ENCODE measurements around the gene DIAPH1. TPM values are rescaled to one million over a fixed set of nuclear protein-coding genes. Genes with fewer than 3 reads are reported as not detected.

Gene DIAPH1
- total RNA-seq, 4 donors from 2014 or later: 48.2 to 65.0 (median 55.0) TPM

DNA sequence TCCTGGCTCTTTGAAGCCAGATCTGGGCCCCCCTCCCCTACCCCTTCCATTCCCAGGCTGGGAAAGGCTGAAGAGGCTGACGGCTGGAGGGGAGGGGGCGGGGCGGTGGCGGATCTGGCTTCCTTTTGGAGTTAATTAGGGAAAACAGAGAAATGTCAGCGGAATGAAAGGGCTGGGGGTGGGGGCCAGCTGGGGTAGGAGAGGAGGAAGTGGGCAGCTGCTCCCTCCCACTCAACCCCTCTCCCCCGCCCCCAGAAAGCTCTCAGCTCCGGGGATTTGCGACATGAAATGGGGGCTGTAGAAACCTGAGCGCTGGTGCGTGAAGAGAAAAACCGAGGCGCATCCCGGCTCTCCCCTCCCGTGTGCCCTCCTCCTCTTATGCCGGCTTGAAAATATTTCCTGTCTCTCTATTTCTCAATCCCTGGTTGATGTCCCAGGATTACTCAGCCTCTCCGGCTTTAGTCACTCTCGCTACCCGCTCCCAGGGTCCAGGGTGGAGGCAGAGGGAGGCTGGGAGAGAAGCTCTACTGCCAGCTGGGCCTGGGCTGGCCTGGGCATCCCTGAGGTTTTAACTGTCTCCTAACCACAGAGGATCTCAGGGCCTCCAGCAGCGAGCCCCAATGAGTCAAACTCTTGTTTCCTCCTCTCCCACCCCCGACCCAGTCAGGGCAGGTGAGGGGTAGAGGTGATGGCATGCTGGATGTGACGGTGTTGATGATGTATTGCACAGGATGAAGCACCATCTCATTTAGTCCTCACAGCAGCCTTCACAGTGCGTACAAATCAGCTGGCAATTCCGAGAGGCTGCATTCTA lies 109.8 kb downstream of the DIAPH1 start:
- TF ChIP-seq, protein P1, sequence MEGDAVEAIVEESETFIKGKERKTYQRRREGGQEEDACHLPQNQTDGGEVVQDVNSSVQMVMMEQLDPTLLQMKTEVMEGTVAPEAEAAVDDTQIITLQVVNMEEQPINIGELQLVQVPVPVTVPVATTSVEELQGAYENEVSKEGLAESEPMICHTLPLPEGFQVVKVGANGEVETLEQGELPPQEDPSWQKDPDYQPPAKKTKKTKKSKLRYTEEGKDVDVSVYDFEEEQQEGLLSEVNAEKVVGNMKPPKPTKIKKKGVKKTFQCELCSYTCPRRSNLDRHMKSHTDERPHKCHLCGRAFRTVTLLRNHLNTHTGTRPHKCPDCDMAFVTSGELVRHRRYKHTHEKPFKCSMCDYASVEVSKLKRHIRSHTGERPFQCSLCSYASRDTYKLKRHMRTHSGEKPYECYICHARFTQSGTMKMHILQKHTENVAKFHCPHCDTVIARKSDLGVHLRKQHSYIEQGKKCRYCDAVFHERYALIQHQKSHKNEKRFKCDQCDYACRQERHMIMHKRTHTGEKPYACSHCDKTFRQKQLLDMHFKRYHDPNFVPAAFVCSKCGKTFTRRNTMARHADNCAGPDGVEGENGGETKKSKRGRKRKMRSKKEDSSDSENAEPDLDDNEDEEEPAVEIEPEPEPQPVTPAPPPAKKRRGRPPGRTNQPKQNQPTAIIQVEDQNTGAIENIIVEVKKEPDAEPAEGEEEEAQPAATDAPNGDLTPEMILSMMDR (IDR thresholded peaks at IDR 0.05; ENCODE audit: low read depth): no peak

DNA sequence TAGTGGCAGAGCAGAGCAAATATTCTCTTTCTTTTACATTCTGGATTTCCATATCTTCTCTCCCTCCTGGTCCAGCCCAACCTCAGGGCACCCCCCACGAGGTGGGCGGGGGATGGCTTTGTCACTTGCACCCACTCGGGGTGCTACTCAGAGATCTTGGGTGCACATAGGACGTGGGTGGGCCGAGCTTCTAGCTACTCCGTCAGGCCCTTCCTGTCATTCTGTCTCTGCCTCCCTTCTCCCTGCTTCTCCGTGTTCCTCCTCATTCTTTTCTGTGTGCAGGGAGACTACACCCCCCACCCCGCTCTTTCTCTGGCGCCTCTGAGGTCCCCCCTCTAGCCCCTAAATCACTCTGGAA lies 110.4 kb downstream of the DIAPH1 start:
- TF ChIP-seq, protein P1 (IDR thresholded peaks at IDR 0.05; ENCODE audit: low read depth): no peak

DNA sequence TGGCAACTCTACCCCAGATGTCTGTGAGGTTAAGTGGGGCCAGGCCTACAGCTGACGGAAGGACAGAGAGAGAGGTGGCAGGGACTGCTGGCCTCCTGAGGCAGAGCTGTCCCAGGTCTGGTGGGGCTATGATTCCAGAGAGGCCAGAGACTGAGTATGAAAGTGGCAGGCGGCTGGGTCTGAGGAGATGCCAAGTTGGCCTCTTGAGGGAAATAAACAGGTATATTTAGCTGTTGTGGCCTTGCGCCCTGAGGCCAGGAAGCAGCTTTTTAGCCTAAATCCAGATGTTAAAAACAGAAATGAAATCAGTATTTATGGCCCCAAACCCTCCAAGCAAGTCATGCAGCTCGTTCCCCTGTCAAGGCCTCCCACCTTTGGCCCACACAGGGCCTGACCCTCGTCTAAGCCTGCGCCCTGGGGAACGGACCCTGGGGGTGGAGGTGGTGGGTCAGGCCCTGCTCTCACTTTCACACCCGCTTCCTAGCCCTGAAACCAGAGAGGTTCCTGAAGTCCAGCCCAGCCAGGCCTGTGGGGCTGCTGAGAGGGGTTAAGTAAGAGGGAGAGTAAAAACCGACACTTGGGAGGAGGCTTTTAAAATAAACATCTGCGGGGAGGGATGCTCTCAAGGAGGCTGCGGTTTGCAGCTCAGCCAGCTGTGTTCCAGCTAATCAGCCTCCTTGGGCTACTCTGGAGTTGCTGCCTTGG lies 111.3 kb downstream of the DIAPH1 start:
- TF ChIP-seq, protein P1 (IDR thresholded peaks at IDR 0.05; ENCODE audit: low read depth): no peak

DNA sequence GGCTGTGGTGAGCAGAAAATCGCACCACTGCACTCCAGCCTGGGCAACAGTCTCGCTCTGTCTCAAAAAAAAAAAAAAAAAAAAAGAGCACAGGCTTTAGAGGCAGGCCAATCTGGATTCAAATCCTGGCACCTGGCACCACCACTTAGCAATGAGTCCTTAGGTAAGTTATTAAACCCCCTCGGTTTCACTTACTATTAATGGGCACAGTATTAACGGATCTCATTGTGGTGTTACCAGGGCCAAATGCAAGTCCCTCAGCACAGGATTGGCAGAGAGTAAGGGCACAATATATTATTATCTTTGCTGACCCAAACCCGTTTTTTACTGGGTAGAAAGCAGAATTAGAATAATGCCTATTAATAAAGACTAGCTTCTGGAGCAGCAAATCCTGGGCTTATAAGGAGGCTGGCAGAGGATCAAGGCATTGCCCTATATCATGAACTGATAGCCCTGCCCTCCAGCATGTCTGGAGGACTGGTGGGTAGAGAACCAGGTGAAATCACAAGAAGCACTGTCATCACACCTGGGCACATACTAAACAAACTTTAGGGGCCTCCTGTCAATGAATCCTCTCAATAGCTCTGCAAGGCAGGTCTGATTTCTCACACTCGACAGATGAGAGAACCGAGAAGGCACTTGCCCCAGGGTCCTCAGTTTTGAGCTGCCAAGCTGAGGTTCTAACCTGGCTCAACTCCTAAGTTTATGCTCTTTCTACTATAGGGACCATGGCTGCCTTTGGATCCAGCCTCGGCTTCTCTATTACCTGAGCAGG lies 112.2 kb downstream of the DIAPH1 start:
- TF ChIP-seq, protein P1 (IDR thresholded peaks at IDR 0.05; ENCODE audit: low read depth): no peak

DNA sequence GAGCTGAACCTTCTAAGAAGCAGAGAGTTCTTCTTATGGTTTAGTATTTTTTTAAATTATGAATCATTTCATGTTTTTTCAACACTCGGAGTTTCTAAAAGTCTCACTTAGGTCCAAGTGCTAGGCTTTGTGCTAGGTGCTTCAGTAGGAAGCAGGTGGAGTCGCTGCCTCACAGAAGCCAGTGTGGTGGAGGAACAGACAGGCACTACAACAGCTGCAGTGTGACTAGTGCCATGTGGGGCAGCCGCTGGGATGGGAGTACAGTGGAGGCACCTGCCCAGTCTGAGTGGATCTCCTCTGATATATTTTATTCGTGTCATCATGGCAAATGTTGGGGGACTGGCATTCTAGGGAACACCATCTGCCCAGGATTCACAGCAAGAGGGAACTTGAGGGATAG lies 114.6 kb downstream of the DIAPH1 start:
- TF ChIP-seq, protein P1 (IDR thresholded peaks at IDR 0.05; ENCODE audit: low read depth): no peak

DNA sequence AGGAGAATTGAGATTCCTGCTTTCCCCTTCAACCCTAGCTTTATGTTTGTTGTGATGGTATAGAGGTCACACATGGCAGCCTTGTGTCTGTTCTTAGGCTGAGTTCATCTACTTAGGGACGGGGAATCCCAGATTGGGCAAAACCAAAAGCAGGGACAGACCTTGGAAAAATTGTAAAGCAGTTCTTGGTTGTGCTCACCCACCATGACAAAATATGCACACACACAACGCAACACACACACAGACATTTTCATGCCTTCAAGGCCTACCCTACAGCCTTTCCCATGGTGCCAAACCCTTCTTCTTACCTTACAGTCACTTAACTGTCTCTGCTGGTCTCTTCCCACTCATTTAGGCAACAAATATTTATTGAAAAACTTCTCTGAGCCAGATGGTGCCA lies 115.1 kb downstream of the DIAPH1 start:
- TF ChIP-seq, protein P1 (IDR thresholded peaks at IDR 0.05; ENCODE audit: low read depth): no peak

DNA sequence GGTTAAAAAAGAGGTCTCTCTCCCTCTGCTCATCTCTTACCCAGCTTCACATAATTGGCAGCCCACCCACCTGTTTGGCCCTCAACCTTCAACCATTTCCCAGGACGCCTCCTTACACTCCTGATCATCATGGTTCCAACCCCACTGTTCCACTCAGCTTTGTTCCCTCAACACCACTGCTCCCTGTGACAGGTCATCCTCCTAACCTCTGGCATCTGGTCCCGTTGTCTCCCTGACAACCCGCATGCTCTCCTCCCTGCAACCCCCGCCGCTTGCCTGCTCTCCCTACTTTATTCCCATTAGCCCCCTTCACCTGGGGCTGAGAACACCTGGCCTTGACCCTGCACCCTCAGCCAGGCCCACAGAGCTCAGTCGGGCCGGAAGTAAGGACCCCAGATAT lies 117.0 kb downstream of the DIAPH1 start:
- TF ChIP-seq, protein P1 (IDR thresholded peaks at IDR 0.05; ENCODE audit: low read depth): no peak
